Fibroblast of upper back skin (primary cell): ENCODE data around the gene BCR.

Source experiments
- DNase-seq: peaks from one replicate; pipeline ENCODE4 v3.0.0-alpha.2; 2013

The BCR gene

DNA sequence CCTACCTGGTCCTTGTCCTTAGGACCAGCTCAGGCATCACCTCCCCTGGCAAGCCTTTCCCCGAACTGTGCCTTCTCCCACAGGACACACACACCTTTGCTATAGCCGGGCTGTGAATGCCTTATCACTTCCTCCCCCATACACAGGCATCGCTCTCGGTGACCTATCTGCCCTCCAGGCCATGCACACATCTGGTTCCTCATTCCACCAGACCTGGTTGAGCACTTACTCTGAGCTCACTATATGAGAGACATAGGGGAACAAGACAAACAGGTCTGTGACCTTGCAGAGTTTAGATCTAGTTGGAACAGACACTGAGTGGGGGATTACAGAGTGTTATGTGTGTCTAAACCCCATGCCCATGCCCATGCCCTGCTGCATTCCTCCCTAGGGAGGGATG, 3.1 kb upstream of the BCR start:
- no peak for DNase-seq

DNA sequence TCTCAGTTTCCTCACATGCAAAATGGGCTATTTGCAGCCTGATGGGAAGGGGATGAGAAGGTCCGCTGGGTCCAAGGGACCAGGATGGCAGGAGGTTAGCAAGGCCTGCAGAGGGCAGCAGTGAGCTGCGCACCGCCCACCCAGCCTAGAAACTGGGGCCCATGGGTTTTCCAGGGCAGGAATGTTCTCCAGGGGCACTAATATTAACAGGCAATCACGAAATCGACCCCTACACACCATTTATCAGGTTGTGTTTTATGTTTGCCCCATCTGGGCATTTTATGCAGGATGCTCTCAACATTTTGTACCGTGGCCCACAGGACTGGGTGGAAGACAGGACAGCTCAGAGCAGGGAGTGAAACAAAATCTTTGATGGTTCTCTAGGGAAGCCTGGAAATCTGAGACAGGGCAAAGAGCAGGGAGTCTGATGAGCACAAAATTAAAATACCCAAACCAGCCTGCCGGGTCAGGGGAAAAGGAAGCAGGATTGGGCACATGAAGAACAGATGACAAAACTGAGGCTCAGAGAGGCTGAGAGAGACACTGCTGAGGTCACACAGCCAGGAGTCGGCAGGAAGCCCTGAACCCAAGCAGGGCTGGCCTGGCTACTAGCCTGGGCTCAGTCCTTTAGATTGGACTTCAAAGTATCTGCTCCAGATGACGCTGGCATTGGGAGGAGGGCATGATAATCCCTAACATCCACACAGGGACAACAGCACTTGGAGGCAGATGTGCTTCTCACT, 1.6 kb upstream of the BCR start:
- DNase-seq, result peak; percentile 49

DNA sequence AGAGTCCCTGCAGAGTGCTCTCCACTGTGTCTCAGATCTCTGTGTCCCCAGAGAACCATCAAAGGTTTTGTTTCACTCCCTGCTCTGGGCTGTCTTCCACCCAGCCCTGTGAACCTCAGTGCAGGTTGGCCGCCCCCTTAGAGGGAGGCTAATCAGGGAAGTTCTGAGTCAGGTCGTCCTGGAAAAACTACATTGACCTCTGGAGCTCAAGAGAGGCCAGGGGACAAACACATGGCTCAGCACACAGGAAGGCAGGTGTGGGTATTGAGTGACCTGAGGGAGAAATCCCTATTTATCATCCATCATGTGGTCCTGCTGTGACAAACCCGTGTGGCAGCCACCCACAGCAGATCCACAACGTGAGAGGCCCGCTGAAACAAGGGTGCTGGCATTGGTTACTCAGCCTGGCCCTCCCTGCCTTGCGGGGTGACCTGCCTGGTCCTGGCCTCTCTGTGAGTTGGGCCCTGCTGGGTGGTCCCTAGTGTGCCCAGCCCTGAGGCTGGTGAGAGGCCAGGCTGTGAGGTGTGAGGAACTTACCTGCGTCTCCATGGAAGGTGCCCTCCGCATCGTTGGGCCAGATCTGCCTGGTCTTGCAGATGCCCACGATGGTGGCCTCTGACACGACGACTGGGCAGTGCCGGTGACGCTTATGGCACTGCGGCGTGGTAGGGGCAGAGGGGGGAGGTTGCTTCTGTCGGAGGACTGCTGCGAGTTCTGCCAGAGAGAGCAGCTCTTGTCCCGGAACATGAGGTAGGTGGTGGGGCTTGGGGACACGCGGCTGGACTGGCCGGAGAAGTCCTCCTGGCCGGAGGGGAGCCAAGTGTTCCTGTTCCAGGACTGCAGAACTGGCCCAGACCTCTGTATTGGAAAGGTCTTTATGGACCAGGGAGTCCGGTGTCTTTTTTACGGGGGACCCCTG, 669 bp upstream of the BCR start:
- no peak for DNase-seq

DNA sequence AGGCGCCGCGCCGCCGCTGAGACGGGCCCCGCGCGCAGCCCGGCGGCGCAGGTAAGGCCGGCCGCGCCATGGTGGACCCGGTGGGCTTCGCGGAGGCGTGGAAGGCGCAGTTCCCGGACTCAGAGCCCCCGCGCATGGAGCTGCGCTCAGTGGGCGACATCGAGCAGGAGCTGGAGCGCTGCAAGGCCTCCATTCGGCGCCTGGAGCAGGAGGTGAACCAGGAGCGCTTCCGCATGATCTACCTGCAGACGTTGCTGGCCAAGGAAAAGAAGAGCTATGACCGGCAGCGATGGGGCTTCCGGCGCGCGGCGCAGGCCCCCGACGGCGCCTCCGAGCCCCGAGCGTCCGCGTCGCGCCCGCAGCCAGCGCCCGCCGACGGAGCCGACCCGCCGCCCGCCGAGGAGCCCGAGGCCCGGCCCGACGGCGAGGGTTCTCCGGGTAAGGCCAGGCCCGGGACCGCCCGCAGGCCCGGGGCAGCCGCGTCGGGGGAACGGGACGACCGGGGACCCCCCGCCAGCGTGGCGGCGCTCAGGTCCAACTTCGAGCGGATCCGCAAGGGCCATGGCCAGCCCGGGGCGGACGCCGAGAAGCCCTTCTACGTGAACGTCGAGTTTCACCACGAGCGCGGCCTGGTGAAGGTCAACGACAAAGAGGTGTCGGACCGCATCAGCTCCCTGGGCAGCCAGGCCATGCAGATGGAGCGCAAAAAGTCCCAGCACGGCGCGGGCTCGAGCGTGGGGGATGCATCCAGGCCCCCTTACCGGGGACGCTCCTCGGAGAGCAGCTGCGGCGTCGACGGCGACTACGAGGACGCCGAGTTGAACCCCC, 798 bp downstream of the BCR start:
- no peak for DNase-seq

DNA sequence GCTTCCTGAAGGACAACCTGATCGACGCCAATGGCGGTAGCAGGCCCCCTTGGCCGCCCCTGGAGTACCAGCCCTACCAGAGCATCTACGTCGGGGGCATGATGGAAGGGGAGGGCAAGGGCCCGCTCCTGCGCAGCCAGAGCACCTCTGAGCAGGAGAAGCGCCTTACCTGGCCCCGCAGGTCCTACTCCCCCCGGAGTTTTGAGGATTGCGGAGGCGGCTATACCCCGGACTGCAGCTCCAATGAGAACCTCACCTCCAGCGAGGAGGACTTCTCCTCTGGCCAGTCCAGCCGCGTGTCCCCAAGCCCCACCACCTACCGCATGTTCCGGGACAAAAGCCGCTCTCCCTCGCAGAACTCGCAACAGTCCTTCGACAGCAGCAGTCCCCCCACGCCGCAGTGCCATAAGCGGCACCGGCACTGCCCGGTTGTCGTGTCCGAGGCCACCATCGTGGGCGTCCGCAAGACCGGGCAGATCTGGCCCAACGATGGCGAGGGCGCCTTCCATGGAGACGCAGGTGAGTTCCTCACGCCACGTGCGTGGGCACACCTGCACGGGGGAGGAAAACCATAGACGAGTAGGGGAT, 1.5 kb downstream of the BCR start:
- no peak for DNase-seq

DNA sequence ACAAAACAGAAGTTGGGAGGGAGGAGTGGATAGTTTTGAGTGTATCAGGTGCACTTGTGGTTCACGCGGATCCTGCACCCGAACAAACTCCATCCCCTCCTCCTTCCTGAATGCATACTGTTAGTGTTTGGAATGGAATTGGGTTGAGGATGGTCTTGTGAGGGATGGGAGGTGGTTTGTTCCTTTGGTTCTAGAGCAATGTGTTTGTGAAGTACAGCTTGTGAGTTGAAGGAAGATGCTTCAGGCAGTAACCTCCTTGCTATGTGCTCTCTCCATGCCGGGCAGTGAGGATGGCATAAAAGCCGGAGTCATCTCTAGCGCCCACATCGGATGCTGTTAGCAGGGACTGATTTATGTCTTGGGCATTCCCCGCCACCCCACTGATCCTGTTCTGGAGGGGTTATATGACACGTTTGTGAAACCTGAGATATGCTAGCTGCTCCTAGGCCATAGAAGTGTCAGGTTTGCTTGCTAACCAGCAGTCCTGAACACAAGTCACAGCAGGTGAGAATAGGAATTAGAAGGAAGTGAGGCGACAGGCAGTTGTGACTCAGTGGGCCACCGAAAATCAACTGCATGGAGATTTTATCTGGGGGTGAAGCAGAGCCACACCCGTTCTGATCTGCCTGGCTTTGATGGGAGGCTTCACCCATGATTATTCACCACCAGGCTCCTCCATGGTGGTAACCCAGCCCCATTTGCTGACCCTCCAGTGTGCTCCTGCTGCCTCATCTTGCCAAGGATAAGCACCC, 2.2 kb downstream of the BCR start:
- DNase-seq, result no peak

- DNase-seq, result peak; percentile 51
These were observed 2.9 kb downstream of the BCR start for GRCh38 chr22:23183061-23183698.

DNA sequence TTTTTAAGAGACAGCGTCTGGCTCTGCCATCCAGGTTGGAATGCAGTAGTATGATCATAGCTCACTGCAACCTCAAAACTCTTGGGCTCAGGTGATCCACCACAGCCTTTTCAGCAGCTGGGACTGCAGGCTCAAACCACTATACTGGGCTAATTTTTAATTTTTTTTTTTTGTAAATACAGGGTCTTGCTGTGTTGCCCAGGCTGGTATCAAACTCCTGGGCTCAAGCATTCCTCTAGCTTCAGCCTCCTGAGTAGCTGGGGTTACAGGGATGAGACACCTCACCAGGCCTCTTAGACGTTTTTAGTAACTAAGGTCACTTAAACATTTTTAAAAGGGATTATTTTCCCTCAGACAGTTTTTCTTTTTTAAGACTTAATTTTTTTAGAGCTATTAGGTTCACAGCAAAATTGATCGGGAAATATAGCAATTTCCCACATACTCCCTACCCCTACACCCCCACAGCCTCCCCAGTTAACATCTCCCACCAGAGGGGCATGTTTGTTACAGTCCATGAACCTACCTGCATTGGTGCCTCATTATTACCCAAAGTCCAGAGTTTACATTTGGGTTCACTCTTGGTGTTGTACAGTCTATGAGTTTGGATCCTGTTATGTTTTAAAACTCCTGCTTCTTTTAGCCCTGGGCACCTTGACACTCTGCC, 3.9 kb downstream of the BCR start:
- no peak for DNase-seq

GRCh38 chr22:23184764-23185113, 4.4 kb downstream of the BCR start:
- no peak for DNase-seq

- no peak for DNase-seq
These were observed 6.9 kb downstream of the BCR start for GRCh38 chr22:23187211-23187610.

GRCh38 chr22:23187871-23188700, 7.8 kb downstream of the BCR start:
- DNase-seq, result no peak

GRCh38 chr22:23190526-23190925, 10.2 kb downstream of the BCR start:
- DNase-seq, result no peak

DNA sequence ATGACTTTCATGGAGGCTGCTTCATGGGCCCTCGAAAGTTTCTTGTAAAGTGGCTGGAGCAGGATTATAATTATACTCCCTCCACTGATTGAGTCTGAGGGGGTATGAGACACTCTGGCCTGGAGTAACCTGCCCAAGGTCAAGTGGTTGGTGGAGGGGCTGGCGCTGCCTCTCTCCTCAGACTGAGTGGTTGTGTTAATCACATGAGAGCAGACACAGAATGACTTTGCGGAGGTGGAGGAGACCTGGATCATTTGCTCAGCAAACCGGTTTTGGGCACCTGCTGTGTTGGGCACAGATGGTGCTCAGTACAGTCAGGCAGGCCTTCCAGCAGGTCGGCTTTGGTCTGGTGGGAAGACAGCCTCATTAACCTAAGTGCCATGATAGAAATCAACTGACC, 11.8 kb downstream of the BCR start:
- no peak for DNase-seq

DNA sequence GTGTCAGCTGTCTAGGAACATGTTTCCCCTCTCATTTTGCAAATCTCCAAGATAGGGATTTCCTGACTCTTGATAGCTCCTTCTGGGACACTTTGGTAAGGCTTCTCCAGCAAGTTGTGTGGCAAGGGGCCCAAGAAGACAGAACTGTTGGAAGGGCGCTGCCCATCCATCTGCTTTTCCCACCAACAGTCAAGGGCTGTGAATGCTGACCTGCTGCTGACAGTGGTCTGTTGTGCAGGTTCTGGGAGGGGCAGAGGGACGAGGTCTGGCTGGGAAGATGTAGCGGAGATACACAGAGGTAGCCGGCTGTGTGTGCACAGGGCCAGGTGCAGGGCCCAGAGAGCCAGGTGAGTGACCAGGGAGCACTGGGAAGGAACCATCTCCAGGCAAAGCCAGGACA, 12.2 kb downstream of the BCR start:
- DNase-seq, result no peak

- DNase-seq, result no peak
These were observed 13.0 kb downstream of the BCR start for GRCh38 chr22:23193196-23193827.

DNA sequence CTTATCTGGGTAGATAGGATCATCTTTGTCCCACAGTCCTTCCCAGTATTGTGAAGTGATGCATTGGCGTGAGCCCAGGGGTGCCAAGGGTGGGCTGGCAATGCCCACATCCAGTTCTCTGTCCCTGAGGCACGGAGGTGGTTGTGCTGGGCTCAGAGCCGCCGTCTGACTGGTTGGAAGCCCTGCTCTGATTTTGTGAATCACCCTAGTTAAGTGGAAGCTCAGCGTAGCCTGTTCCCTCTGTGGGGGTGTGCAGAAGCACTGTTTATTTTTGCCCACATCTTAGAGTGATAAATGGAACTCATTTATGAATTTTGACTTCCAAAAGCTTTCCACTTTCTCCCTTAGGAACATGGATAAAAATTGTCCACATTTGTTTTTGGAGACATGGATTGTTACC, 13.6 kb downstream of the BCR start:
- no peak for DNase-seq

- no peak for DNase-seq
These were observed 15.9 kb downstream of the BCR start for GRCh38 chr22:23196165-23196564.

- no peak for DNase-seq
These were observed 17.5 kb downstream of the BCR start for GRCh38 chr22:23197836-23198235.

GRCh38 chr22:23199159-23199558, 18.9 kb downstream of the BCR start:
- DNase-seq, result peak; percentile 23

DNA sequence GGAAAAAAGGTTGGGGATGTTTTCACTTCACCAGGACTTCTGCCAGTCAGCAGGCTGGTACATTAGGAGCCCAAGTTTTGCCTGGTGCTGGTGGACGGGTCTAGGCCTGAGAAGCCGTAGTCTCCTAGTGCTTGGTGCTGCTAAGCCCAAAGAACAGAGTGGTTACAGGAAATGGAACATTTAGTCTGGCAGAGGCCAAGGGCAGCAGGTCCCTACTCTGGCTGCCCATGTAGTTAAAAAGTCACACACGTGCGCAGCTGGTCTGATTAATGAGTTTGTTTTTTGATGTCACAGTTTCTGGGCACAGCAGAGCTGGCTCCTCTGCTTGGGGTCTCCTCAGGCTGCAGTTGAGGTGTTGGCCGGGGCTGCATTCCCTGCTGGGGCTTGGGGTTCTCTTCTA, 20.6 kb downstream of the BCR start:
- DNase-seq, result no peak
